Measurements from ENCODE around the gene DNAAF8. TPM values are rescaled to one million over a fixed set of nuclear protein-coding genes. Genes with fewer than 3 reads are reported as not detected.

The DNAAF8 gene
- total and polyA plus RNA-seq, 4 donors, result 4.3 to 11.3 (median 5.0) TPM

GRCh38 chr16:4687946-4688673 lies 46.2 kb upstream of the DNAAF8 start:
- H3K9me3 ChIP-seq (ENCODE audit: control insufficient read depth in 4 of 4, insufficient read depth in 3 of 4, low read length in 3 of 4), result no peaks in the 10 kb centered on the region
- H3K27me3 ChIP-seq (ENCODE audit: control insufficient read depth in 3 of 3, insufficient read depth in 3 of 3, low read length in 2 of 3), result no peaks in the 10 kb centered on the region
- WGBS, 2 donors, result 95 to 97% methylated on average over 38 to 39 of the region's 39 CpGs
- no peak overlapping the region for H3K27ac ChIP-seq (ENCODE audit: low read depth in 1 of 2, low read length in 1 of 2)
- H3K4me3 ChIP-seq, result no peak overlapping the region
- no peak overlapping the region for H3K9ac ChIP-seq (ENCODE audit: insufficient read depth in 1 of 2, low read length in 2 of 2)
- TF ChIP-seq CTCF (IDR thresholded peaks at IDR 0.05; ENCODE audit: control extremely low read depth, extremely low read depth), result no peak
- H3K4me1 ChIP-seq (ENCODE audit: control insufficient read depth in 5 of 5, insufficient read depth in 5 of 5, low read length in 5 of 5), result peaks cover 0 to 6% (median 4%) of the 10 kb centered on the region in 5 donors
- ATAC-seq (ENCODE audit: insufficient read depth, low FRiP score) (no peak), DNase-seq (no peak)
- peaks cover 0 to 67% (median 9%) of the 10 kb centered on the region in 4 donors for H3K36me3 ChIP-seq (ENCODE audit: control insufficient read depth in 4 of 4, insufficient read depth in 4 of 4, low read length in 4 of 4)

- WGBS, 2 donors, result 94 to 99% methylated on average over 21 to 22 of the region's 22 CpGs
- Histone ChIP-seq H3K36me3 (ENCODE audit: control insufficient read depth in 4 of 4, insufficient read depth in 4 of 4, low read length in 4 of 4) (peaks cover 0 to 63% (median 8%) of the 10 kb centered on the region in 4 donors), H3K27me3 (ENCODE audit: control insufficient read depth in 3 of 3, insufficient read depth in 3 of 3, low read length in 2 of 3) (no peaks in the 10 kb centered on the region), H3K9ac (ENCODE audit: insufficient read depth in 1 of 2, low read length in 2 of 2) (no peak overlapping the region), H3K9me3 (ENCODE audit: control insufficient read depth in 4 of 4, insufficient read depth in 3 of 4, low read length in 3 of 4) (no peaks in the 10 kb centered on the region), H3K4me1 (ENCODE audit: control insufficient read depth in 5 of 5, insufficient read depth in 5 of 5, low read length in 5 of 5) (peaks cover 0 to 8% (median 4%) of the 10 kb centered on the region in 5 donors), H3K27ac (ENCODE audit: low read depth in 1 of 2, low read length in 1 of 2) (no peak overlapping the region), H3K4me3 (no peak overlapping the region)
- TF ChIP-seq CTCF (IDR thresholded peaks at IDR 0.05; ENCODE audit: control extremely low read depth, extremely low read depth), result no peak
- DNase-seq (no peak), ATAC-seq (ENCODE audit: insufficient read depth, low FRiP score) (no peak)
These were observed 45.7 kb upstream of the DNAAF8 start for GRCh38 chr16:4688674-4689045.

GRCh38 chr16:4689091-4689671 lies 45.2 kb upstream of the DNAAF8 start:
- Histone ChIP-seq H3K4me3 (no peak overlapping the region), H3K27me3 (ENCODE audit: control insufficient read depth in 3 of 3, insufficient read depth in 3 of 3, low read length in 2 of 3) (no peaks in the 10 kb centered on the region), H3K9me3 (ENCODE audit: control insufficient read depth in 4 of 4, insufficient read depth in 3 of 4, low read length in 3 of 4) (no peaks in the 10 kb centered on the region), H3K36me3 (ENCODE audit: control insufficient read depth in 4 of 4, insufficient read depth in 4 of 4, low read length in 4 of 4) (peaks cover 0 to 58% (median 6%) of the 10 kb centered on the region in 4 donors), H3K27ac (ENCODE audit: low read depth in 1 of 2, low read length in 1 of 2) (no peak overlapping the region), H3K4me1 (ENCODE audit: control insufficient read depth in 5 of 5, insufficient read depth in 5 of 5, low read length in 5 of 5) (peaks cover 0 to 8% (median 4%) of the 10 kb centered on the region in 5 donors), H3K9ac (ENCODE audit: insufficient read depth in 1 of 2, low read length in 2 of 2) (no peak overlapping the region)
- TF ChIP-seq CTCF (IDR thresholded peaks at IDR 0.05; ENCODE audit: control extremely low read depth, extremely low read depth), result no peak
- WGBS, 2 donors, result 91 to 92% methylated on average over 21 of the region's 21 CpGs
- no peak for DNase-seq
- no peak for ATAC-seq (ENCODE audit: insufficient read depth, low FRiP score)

All from lung (tissue), 12 donors.